ENCODE results near the gene NFE2L1. TPM values are rescaled to one million over a fixed set of nuclear protein-coding genes. Genes with fewer than 3 reads are reported as not detected.

Gene NFE2L1
- polyA plus RNA-seq, 1 of the 3 experiments (the other 2 are of a cell fraction) = 159 TPM

DNA sequence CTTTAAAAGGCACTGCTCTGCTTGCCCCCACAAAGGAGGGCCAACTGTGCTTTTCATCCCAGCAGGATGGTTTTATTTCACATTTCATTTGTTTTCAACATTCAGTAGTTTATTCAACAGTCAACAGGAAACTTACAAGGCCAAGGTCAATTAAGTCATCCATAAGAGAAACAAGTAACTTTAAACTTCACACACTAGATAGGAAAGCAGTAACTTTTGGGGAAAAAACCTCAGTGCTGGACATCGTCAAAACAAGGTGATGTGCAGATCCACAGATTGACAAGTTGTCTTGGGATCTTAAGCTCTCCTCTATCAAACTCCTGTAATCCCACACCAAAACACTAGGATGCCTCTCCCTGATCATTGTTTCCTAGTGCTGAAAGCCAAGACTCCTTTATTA lies 18.5 kb downstream of the NFE2L1 start:
- TF ChIP-seq SIN3A (IDR thresholded peaks at IDR 0.05; ENCODE audit: borderline replicate concordance, low read depth, low read length) = no peak
- TF ChIP-seq RXRA (IDR thresholded peaks at IDR 0.05; ENCODE audit: borderline replicate concordance, low read depth) = no peak
- no peak for TF ChIP-seq POLR2AphosphoS5 (IDR thresholded peaks at IDR 0.05; ENCODE audit: low read depth, low read length)
- TF ChIP-seq RAD21 (IDR thresholded peaks at IDR 0.05; ENCODE audit: low read length) = no peak
- TF ChIP-seq, protein P1, sequence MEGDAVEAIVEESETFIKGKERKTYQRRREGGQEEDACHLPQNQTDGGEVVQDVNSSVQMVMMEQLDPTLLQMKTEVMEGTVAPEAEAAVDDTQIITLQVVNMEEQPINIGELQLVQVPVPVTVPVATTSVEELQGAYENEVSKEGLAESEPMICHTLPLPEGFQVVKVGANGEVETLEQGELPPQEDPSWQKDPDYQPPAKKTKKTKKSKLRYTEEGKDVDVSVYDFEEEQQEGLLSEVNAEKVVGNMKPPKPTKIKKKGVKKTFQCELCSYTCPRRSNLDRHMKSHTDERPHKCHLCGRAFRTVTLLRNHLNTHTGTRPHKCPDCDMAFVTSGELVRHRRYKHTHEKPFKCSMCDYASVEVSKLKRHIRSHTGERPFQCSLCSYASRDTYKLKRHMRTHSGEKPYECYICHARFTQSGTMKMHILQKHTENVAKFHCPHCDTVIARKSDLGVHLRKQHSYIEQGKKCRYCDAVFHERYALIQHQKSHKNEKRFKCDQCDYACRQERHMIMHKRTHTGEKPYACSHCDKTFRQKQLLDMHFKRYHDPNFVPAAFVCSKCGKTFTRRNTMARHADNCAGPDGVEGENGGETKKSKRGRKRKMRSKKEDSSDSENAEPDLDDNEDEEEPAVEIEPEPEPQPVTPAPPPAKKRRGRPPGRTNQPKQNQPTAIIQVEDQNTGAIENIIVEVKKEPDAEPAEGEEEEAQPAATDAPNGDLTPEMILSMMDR (IDR thresholded peaks at IDR 0.05) = no peak; the same call in 1 of the 2 replicates
- TF ChIP-seq YY1 (IDR thresholded peaks at IDR 0.05; ENCODE audit: low read depth) = no peak
- no peak for TF ChIP-seq EZH2phosphoT487 (IDR thresholded peaks at IDR 0.05; ENCODE audit: borderline replicate concordance, low read depth)
- TF ChIP-seq NRF1 (IDR thresholded peaks at IDR 0.05; ENCODE audit: low read depth, low read length) = no peak
- TF ChIP-seq SMC3 (IDR thresholded peaks at IDR 0.05; ENCODE audit: low read depth, low read length) = no peak
- TF ChIP-seq, protein P2, sequence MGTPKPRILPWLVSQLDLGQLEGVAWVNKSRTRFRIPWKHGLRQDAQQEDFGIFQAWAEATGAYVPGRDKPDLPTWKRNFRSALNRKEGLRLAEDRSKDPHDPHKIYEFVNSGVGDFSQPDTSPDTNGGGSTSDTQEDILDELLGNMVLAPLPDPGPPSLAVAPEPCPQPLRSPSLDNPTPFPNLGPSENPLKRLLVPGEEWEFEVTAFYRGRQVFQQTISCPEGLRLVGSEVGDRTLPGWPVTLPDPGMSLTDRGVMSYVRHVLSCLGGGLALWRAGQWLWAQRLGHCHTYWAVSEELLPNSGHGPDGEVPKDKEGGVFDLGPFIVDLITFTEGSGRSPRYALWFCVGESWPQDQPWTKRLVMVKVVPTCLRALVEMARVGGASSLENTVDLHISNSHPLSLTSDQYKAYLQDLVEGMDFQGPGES (IDR thresholded peaks at IDR 0.05; ENCODE audit: low read depth, low read length) = no peak
- TF ChIP-seq MEF2A (IDR thresholded peaks at IDR 0.05; ENCODE audit: borderline replicate concordance, low read depth) = no peak
- TF ChIP-seq, protein P3, sequence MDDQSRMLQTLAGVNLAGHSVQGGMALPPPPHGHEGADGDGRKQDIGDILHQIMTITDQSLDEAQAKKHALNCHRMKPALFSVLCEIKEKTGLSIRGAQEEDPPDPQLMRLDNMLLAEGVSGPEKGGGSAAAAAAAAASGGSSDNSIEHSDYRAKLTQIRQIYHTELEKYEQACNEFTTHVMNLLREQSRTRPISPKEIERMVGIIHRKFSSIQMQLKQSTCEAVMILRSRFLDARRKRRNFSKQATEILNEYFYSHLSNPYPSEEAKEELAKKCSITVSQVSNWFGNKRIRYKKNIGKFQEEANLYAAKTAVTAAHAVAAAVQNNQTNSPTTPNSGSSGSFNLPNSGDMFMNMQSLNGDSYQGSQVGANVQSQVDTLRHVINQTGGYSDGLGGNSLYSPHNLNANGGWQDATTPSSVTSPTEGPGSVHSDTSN (IDR thresholded peaks at IDR 0.05) = no peak
- no peak for TF ChIP-seq RCOR1 (IDR thresholded peaks at IDR 0.05; ENCODE audit: low read length)
- no peak for TF ChIP-seq CHD2 (IDR thresholded peaks at IDR 0.05; ENCODE audit: low read length, partially characterized antibody)
- peaks cover 60% of the 10 kb centered on the region for H3F3A ChIP-seq (replicated peaks; ENCODE audit: insufficient read depth)
- no peaks in the 10 kb centered on the region; a peak in 2 of 4 replicates for H3K4me1 ChIP-seq (ENCODE audit: control insufficient read depth in 1 of 2, insufficient read depth in 2 of 2, low read depth in 1 of 2, low read length in 1 of 2)
- ChIA-PET CTCF (interaction anchor here (0.8 to 44.3 kb wide), 8 partner anchors 11 to 69 kb away, joined by 4 to 1200 read pairs (median 14); partner anchors contain the start of gene COPZ2), POLR2A (no interaction called here)
- no peak overlapping the region for H3K27ac ChIP-seq (ENCODE audit: low read depth in 2 of 2, low read length in 1 of 2)
- H3K79me2 ChIP-seq (ENCODE audit: insufficient read depth) = peaks cover 52% of the 10 kb centered on the region
- no peaks in the 10 kb centered on the region for H3K27me3 ChIP-seq (ENCODE audit: insufficient read depth)
- H3K4me3 ChIP-seq (ENCODE audit: low read depth in 2 of 2, low read length in 1 of 2) = no peak overlapping the region
- peaks cover 77 to 89% of the 10 kb centered on the region in 2 experiments for H3K36me3 ChIP-seq (replicated peaks in 1 of 2; ENCODE audit: control insufficient read depth in 1 of 2, insufficient read depth in 2 of 2, low read length in 1 of 2)
- no peaks in the 10 kb centered on the region for H3K9me3 ChIP-seq
- H3K9me2 ChIP-seq = no peaks in the 10 kb centered on the region
- H3K9ac ChIP-seq = no peak overlapping the region
- no peak overlapping the region for H2AFZ ChIP-seq (ENCODE audit: low read depth)
- 100% methylated on average over 1 of the region's 1 CpG for WGBS (ENCODE audit: low lambda C conversion rate)
- H4K20me1 ChIP-seq (ENCODE audit: insufficient read depth) = peaks cover 8% of the 10 kb centered on the region; the same call in 1 of the 2 replicates
- no peak for DNase-seq
- no peak overlapping the region for H3K4me2 ChIP-seq

Data from SK-N-SH (cell line).